Left lobe of liver (tissue), 2 donors: Measurements from ENCODE around the gene PLBD1. TPM values are rescaled to one million over a fixed set of nuclear protein-coding genes. Genes with fewer than 3 reads are reported as not detected.

Source experiments
- ATAC-seq: fragments of 200-7000 bp; cut with Tn5 transposase; one replicate; pipeline ENCODE4 v1.9.1; 2020; ENCODE audit warnings: mild to moderate bottlenecking, moderate library complexity
- DNase-seq: peaks from one replicate; pipeline ENCODE4 v3.0.0-alpha.2; 2020; ENCODE audit warnings: low spot score
- total RNA-seq: library from RNA; stranded (reverse); gene quantifications from one replicate; pipeline ENCODE4 v1.2.1, GENCODE V29; 2021
- donor health status: DM: no; HTN: no; CAD: no; lungs with moderate emphysema.
- donor health status: DM: no; HTN: yes; CAD: no.

PLBD1 gene, protein sequence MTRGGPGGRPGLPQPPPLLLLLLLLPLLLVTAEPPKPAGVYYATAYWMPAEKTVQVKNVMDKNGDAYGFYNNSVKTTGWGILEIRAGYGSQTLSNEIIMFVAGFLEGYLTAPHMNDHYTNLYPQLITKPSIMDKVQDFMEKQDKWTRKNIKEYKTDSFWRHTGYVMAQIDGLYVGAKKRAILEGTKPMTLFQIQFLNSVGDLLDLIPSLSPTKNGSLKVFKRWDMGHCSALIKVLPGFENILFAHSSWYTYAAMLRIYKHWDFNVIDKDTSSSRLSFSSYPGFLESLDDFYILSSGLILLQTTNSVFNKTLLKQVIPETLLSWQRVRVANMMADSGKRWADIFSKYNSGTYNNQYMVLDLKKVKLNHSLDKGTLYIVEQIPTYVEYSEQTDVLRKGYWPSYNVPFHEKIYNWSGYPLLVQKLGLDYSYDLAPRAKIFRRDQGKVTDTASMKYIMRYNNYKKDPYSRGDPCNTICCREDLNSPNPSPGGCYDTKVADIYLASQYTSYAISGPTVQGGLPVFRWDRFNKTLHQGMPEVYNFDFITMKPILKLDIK
- 2.5 TPM for total RNA-seq

DNA sequence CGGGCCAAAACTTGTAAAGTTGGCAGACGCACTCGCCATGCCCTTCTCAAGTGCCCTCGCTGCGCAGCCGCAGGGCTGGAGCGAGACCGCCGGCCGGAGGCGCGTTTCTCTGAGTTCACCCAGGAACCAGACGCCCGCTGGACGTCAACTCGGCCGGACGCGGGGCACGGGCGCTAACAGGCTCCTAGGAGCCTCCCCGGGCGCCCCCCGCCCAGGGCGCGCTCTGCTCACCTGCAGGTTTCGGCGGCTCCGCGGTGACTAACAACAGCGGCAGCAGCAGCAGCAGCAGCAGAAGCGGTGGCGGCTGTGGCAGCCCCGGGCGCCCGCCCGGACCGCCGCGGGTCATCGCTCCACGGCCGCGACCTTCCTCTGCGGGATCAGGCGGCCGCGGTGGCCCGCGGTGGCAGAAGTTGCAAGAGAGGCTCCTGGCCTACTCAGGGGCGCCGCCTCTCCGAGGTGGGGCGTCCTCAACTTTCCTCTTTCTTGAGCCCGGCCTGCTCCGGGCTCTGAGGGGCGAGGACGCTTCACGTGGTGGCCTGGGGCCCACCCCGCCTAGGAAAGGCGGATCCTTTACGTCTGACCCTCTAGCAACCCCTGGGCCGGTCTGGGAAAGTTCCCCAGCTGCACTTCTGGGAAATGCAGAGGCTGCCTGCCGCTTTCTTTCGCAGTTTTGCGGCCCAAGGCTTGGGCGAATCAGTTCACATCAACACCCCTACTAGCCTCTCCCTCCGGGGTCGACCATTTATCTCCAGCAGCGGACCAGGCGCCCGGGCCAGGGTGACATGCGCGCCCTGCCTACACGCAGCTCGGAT is at the start of gene PLBD1:
Gene PLBD1 (minus strand): TSS at position 533 of the 812 bp plus-strand sequence. CDS start 187 bp downstream, at position 346.
- ATAC-seq (peak; percentile 94), DNase-seq (peak; percentile 90)

DNA sequence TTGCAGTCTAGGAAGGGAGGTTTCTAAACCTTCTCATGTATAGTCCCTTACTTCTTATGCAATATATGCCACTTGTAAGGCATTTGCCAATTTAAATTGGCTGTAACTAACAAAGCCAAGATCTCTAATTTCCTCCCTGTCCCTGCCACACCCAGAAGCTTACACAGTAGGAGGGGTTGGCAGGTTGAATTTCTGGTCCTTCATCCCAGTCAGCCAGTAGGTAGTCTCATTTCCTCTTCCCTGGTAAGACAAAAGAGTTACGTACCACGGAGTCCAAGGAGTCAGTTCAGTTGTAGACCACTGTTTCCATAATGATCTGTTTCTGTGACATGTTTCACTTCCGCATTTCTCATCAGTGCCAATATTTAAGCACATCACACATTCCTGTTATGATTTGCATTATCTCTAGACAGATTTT is 47.0 kb upstream of the PLBD1 start:
- DNase-seq, result no peak
- no peak for ATAC-seq

DNA sequence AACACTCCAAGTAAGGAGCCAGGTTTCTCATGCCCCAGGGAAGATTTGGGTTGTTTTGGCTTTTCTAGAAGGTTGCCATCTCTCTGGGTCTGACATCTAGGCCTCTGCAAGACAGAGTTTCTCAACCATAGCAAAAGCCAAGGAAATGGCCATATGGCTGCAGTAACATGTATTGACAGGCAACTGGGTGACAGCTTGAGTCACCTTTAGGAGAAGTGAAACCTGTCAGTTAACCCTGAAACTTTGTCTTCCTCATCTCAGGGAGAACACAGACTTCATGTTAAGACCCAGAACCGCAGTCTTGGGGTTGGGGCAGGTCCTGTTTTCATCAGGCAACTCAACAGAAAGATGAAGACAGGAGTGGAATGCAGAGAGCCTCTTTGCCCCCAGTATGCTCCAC is 46.0 kb upstream of the PLBD1 start:
- DNase-seq (no peak), ATAC-seq (no peak)

DNA sequence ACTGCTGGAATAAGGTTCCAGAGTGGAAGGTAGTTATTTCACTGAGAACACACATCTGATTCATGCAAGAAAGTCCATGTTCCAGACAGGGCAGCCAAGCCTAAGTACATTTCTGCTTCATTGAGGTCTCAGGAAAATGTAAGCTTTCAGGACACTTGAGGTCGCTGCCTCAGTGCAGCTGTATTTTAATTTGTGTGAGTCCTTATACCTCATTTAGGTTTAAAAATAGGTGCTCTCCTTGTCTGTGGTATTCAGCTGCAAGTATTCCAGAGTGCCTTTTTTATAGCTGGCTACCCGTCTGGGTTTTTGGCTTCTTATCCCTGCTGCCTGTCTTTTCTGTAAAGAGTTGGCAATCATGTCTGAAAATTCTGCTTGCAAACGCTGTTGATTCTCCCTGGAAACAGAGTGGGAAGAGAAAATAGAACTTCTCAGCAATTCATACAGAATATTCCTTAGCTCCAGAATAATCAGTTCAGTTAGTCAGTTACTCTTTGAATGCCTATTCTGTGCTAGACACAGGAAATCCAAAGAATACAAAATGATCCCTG is 45.3 kb upstream of the PLBD1 start:
- DNase-seq, result no peak
- ATAC-seq, result no peak

DNA sequence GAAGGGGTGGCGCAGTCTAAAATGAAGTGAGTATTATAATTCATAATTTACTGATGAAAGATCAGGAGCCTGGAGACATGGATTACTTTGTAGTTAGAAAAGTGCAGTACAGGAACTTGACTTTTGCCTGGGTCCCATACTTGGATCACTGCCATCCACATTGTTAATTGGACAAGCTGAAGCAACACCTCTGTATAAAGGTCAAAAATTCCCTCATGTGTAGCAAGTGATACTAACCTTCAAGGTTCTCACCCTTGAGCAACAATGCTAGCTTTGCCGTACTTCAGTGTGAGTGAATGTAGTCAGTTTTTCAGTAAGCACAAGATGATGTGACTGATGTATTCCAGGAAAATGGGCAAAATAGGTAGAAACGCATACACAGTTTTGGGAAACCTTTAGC is 44.6 kb upstream of the PLBD1 start:
- peak; percentile 32 for ATAC-seq
- no peak for DNase-seq

DNA sequence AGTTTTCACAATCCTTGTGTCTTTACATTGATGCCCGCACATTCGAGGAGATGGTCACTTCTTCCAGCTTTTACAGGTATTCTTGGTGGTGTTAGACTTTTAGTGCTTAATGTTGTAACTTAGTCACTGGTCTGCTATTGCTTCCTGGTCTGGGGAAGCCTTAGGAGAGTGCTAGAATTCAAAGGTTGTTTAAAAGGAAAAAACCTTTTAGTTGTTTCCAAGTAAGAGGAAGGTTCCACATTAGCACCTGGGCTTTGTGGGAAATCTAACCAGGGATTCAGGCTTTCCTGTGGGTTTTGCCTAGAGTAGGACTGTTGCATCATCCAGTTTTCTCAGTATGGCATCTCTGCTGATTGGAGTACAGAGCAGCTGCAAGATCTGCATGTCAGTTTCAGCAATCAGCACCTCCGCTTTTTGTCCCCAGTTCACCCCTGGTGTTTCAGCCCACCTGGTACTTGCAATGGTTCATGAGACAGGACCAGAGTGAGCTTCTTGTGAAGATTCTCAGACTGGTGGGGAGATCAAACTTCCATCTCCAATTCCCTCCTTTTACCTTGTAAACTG is 44.0 kb upstream of the PLBD1 start:
- ATAC-seq, result no peak

DNA sequence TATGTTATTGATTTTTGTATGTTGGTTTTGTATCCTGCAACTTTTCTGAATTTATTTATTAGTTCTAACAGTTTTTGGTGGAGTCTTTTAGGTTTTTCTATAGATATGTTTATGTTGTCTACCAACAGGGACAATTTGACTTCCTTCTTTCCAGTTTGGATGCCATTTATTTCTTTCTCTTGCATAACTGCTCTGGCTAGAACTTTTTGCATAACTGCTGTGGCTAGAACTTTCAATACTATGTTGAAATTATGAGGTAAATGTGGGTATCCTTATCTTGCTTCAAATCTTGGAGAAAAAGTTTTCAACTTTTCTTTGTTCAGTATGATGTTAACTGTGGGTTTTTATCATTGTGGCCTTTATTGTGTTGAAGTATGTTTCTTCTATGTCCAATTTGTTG is 39.9 kb upstream of the PLBD1 start:
- DNase-seq, result no peak
- no peak for ATAC-seq

More for the DNA sequence above, 44.0 kb upstream of the PLBD1 start:
- no peak for DNase-seq

DNA sequence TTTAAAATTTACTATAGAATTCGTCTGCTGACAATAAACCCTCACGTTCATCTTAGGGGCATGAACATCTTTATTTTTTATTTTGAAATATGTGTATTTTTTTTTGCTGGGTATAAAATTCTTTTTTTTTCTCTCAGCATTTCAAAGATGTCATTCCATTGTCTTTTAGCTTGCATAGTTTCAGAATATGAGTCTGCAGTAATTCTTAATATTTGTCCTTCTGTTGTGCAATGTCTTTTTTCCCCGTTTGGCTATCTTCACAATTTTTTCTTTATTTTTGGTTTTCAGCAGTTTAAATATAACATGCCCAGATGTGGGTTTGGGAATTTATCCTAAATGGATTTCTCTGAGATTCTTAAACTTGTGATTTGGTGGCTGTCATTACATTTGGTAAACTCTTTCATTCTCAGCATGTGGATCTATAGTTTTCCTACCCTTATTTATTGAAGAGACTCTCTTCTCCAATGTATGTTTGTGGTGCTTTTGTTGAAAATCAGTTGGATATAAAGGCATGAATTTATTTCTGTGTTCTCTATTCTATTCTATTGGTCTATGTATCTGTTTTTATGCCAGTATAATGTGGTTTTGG is 37.8 kb upstream of the PLBD1 start:
- DNase-seq, result no peak
- no peak for ATAC-seq

DNA sequence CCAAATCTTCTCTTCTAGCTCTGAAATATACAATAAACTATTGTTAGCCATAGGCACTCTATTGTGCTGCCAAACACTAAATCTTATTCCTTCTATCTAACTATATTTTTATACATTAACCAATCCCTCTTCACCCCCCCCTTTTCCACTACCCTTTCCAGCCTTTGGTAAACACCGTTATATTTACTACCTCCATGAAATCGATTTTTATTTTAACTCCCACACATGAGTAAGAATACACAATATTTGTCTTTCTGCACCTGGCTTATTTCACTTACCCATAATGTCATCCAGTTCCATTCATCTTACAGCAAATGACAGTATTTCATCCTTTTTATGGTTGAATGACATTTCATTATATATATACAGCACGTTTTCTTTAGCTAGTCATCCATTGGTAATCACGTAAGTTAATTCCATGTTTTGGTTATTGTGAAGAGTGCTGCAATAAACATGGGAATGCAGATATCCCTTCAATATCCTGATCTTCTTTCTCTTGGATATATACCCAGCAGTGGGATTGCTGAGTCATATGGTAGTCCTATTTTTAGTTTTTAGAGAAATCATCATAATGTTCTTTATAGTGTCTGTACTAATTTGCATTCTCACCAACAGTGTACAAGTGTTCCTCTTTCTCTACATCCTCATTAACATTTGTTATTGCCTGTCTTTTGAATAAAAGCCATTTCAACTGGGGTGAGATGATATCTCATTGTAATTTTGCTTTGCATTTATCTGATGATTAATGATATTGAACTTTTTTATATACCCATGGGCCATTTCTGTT is 34.2 kb upstream of the PLBD1 start:
- ATAC-seq, result no peak
- DNase-seq, result no peak

DNA sequence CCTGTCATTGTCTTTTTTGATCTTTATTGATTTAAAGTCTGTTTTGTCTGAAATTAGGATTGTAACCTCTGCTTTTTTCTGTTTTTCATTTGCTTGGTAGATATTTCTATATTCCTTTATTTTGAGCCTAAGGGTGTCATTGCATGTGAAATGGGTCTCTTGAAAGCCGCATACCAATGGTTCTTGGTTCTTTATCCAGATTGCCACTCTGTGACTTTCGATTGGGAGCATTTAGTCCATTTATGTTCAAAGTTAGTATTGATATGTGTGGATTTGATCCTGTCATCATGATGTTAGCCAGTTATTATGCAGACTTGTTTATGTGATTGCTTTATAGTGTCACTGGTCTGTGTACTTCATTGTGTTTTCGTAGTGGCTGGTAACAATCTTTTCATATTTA is 29.8 kb upstream of the PLBD1 start:
- DNase-seq (no peak), ATAC-seq (no peak)

DNA sequence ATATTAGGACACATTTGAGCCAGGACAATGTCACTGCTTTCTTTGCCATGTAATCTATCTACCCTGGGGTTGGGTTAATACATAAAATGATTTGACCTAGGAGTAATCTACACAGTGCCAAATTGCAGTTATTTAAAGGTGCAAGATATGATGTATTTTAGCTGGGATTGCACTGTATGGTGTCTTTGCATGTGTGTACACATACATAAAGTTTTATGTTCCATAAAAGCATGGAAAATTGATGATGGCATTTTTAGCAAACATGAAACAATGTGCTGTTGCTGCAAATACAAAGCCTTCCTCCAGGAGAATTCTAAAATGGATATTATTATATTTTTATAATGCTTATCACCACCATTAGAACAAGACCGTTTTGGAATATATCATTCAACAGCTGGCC is 24.0 kb upstream of the PLBD1 start:
- DNase-seq (no peak), ATAC-seq (no peak)

DNA sequence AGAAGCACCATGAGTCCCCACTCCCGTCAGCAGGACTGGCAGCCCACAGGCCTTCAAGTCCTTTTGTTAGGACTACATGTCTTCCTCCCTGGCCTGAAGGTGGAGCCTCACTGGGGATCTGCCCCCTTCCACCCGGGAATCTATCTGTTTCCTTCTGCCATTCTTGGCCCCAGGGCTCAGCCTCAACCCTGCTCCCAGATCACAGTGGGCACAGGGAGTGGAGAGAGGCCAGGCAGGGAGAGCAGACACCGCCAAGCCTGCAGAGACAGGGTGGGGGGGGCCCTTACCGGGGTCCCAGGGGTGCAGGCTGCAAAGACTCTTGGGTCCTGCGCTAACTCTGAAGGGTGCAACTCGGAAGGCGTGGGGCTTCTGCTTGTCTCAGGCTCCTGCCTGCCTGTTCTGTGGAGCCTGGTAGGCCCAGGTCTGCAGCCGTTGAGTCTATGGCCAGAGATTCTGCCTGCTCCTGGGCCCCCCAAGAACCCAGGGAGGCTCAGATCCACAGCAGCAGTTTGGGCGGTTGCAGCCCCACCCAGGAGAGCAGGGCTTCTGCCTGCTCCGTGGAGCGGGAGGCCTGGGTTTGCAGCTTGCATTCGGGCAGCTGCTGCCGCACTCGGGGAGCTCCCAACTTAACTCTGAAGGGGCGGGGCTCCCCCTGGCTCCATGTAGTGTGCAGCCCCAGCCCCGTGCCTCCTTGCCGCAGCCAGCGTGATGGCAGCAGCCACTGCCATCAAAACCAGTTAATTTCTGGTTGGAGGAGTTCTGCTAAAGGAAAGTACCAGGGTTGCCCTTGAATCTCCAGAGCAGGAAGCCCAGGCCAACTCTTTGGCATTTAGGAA is 21.7 kb upstream of the PLBD1 start:
- ATAC-seq (no peak), DNase-seq (no peak)

DNA sequence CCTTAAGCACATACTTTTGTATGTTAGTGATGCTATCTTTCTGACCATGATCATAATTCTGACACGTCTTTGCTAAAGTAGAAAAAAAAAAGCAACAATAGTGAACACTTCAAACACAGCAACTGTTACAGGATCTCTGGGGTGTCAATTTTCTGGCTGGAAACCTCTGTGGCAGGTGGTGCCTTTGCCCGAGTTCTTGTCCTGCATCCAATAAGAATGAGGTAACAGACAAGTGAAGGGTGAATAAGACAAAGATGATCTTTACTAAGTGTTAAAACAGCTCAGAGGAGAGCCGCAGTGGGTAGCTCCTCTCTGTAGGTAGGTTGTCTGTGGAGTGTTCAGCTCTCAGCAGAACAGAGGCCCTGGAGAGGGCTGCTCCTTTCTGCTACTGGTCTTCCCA is 20.9 kb upstream of the PLBD1 start:
- DNase-seq (no peak), ATAC-seq (no peak)

DNA sequence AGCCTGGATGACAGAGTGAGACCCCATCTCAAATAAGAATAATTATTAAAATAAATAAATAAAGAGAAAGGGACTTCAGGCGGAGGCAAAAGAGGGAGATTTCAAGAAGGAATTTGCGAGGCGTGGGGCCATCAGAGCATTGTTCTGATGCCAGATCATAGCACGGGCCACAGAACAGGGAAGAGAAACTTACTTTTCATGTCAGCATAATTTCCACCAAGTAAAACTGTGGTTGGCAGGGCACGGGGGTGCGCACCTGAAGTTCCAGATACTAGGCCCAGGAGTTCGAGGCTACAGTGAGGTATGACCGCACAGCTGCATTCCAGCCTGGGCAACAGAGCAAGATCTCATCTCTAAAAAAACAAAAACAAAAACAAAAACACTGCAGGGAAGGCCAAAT is 11.0 kb upstream of the PLBD1 start:
- DNase-seq, result no peak
- ATAC-seq, result no peak

DNA sequence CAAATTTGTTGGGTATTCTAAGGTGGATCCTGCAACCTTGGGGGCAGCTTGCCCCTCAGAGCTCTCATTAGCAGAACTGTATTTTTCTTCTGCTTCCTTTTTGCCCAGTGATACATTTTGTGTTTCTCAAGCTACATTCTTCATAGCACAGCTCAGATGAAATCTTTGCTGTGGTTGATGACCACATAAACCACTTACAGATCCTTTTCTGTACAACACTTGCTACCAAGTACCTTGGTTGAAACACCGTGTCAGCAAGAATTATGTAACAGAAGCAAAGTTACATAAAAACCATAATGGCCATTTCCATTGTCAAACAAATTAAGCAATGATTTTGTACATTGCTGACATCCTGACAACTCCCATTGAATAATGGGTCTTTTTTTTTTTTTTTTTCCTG is 9.7 kb upstream of the PLBD1 start:
- DNase-seq, result no peak

DNA sequence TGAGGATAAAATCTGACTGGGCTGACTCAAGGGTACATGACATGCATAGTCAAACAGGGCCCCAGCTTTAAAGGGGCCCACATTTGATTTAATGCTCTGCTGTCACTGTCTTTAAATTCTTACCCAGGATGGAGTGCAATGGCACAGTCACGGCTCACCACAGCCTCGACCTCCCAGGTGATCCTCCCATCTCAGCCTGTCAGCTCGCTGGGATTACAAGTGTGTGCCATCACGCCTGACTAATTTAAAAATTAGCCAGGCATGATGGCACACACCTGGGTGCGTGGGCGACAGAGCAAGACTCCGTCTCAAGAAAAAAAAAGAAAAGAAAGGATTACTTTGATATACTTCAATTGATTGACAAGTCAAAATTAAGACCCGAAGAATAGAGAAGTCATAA is 9.2 kb upstream of the PLBD1 start:
- no peak for DNase-seq
- no peak for ATAC-seq

More for the DNA sequence above, 9.7 kb upstream of the PLBD1 start:
- ATAC-seq, result no peak

DNA sequence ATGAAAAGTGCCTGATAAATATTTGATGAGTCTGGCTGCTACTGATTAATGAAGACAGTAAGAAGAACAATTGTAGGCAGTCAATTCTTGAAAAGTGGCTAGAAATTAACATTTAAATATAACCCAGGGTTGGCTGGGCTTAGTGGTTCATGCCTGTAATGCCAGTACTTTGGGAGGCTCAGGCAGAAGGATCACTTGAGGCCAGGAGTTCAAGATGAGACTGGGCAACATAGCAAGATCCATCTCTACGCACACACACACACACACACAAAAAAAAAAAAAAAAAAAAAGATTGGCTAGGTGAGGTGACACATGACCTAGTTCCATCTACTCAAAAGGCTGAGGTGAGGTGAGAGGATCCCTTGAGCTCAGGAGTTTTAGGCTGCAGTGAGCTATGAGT is 7.9 kb upstream of the PLBD1 start:
- no peak for ATAC-seq
- DNase-seq, result no peak

DNA sequence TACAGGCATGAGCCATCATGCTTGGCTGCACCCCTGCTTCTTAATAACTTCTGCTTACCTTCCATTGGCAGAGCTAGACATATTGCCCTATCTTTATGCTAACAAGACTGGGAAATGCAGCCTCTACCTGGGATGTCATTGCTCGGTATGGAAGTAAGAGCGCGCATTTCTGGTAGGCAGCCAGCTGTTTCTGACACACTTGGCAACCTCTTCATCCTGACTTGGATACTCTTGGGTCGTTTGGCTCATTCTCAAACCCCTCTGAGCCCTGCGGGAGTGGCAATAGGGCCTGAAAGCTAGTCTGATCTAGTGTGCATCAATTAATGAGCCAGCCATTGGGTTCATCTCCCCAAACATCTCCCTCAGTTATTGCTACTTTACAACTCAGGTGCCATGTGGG is 5.4 kb upstream of the PLBD1 start:
- DNase-seq (no peak), ATAC-seq (no peak)

DNA sequence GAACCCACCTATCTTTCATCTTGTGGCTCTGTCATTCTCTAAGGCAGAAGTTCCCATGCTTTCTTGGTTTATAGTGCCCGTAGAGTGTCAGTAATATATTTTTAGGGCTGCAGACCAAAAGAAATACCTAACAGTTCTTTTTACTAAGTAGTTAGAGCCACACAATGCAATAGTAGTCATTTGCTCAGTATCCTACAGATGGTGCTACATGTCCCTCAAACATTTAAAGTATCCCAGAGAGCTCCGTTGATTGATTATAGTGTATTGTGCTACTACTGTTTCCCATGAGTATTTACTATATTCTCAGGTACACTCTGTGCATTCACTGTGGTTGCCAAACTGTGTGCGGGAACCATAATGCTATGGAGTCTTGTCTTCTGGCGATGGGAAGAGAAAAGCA is 4.7 kb upstream of the PLBD1 start:
- DNase-seq, result no peak
- no peak for ATAC-seq
